Neuron (in vitro differentiated cells): ENCODE results near the gene FAM13A.
"Not testable (repeated sequence)": the region's sequence is repeated elsewhere in the genome, so short reads cannot be mapped to it uniquely, and the experiment has no call there.

ENCODE experiments used
- H2AFZ ChIP-seq: one replicate; pipeline ENCODE4 v1.6.1; 2013; ENCODE audit warnings: low read depth, mild to moderate bottlenecking, inconsistent platforms, low read length, moderate library complexity
- H3K27me3 ChIP-seq: one replicate; pipeline ENCODE4 v1.6.1; 2013; ENCODE audit warnings: low read length; ENCODE audit not compliant: insufficient read depth
- H3K36me3 ChIP-seq: one replicate; pipeline ENCODE4 v1.6.1; 2013; ENCODE audit warnings: low read length; ENCODE audit not compliant: insufficient read depth
- H3K4me1 ChIP-seq: one replicate; pipeline ENCODE4 v1.6.1; 2013; ENCODE audit warnings: low read length; ENCODE audit not compliant: insufficient read depth
- H3K4me3 ChIP-seq: 2 replicates; pipeline ENCODE4 v1.5.1; 2013; ENCODE audit warnings: mild to moderate bottlenecking, low read length, moderate library complexity
- H3K9me3 ChIP-seq: one replicate; pipeline ENCODE4 v1.6.1; 2013; ENCODE audit warnings: low read length

Gene FAM13A

DNA sequence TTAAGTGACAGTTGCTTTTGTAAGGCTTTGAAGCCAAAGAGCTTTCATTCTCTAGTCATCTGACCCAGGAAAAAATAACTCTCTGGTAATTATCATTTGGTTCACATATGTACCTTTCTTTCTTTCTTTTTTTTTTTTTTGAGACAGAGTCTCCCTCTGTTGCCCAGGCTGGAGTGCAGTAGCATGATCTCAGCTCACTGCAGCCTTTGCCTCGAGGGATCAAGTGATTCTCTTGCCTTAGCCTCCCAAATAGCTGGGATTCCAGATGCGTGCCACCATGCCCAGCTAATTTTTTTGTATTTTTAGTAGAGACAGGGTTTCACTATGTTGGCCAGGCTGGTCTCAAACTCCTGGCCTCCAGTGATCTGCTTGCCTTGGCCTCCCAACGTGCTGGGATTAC is 169.6 kb downstream of the FAM13A start:
- H3K9me3 ChIP-seq, H3K4me1 ChIP-seq, H3K27me3 ChIP-seq, H3K4me3 ChIP-seq, H3K36me3 ChIP-seq, H2AFZ ChIP-seq: not testable (repeated sequence)

DNA sequence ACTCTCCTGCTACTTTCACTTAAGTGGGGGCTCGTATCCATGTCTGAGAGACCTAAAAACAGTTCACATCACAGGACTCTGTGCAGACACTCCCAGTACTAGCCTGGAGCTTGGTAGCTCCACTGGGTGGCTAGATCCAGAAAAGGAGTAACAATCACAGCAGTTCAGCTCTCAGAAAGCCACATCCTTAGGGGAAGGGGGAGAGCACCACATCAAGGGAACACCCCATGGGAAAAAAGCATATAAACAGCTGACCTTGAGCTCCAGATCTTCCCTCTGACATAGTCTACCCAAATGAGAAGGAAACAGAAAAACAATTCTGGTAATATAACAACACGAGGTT is 175.8 kb downstream of the FAM13A start:
- no peaks in the 10 kb centered on the region for H3K4me1 ChIP-seq
- no peak overlapping the region for H3K4me3 ChIP-seq
- H3K27me3 ChIP-seq = no peaks in the 10 kb centered on the region
- H2AFZ ChIP-seq = no peak overlapping the region
- no peaks in the 10 kb centered on the region for H3K9me3 ChIP-seq
- H3K36me3 ChIP-seq = no peaks in the 10 kb centered on the region

GRCh38 chr4:88880501-88881226 is 176.3 kb downstream of the FAM13A start:
- Histone ChIP-seq H3K4me1 (no peaks in the 10 kb centered on the region), H3K4me3 (no peak overlapping the region), H2AFZ (no peak overlapping the region), H3K36me3 (no peaks in the 10 kb centered on the region), H3K27me3 (no peaks in the 10 kb centered on the region), H3K9me3 (no peaks in the 10 kb centered on the region)

DNA sequence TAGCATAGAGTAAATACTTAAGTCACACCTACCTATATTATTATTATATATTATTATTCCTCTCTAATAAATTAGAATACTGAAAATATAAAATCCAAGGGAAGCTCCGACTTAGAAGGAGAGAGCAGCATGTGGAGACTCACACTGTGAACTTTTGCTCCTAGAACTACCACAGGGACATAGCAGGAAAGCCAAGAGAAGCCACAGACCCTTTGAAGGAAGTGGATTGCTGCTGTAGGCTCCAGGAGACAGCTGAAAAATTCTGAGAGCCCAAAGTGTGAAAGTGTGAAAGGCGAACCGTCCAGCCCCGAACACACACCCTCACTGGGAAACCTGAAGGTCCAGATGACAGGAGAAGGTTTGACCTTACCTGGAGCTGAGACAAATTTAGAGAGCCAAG is 177.0 kb downstream of the FAM13A start:
- H3K4me1 ChIP-seq = no peaks in the 10 kb centered on the region

GRCh38 chr4:88878642-88879041 is 178.3 kb downstream of the FAM13A start:
- H3K4me1 ChIP-seq = no peaks in the 10 kb centered on the region
- no peaks in the 10 kb centered on the region for H3K36me3 ChIP-seq
- no peaks in the 10 kb centered on the region for H3K27me3 ChIP-seq
- no peaks in the 10 kb centered on the region for H3K9me3 ChIP-seq
- no peak overlapping the region for H2AFZ ChIP-seq
- no peak overlapping the region for H3K4me3 ChIP-seq

More for the DNA sequence above, 177.0 kb downstream of the FAM13A start:
- Histone ChIP-seq H3K27me3 (no peaks in the 10 kb centered on the region), H3K9me3 (no peaks in the 10 kb centered on the region), H3K36me3 (no peaks in the 10 kb centered on the region), H3K4me3 (no peak overlapping the region), H2AFZ (no peak overlapping the region)

- H3K4me3 ChIP-seq = no peak overlapping the region
- H3K4me1 ChIP-seq = no peaks in the 10 kb centered on the region
- H3K9me3 ChIP-seq = no peaks in the 10 kb centered on the region
- no peaks in the 10 kb centered on the region for H3K36me3 ChIP-seq
- no peak overlapping the region for H2AFZ ChIP-seq
- H3K27me3 ChIP-seq = no peaks in the 10 kb centered on the region
These were observed 186.6 kb downstream of the FAM13A start for GRCh38 chr4:88870428-88870827.

DNA sequence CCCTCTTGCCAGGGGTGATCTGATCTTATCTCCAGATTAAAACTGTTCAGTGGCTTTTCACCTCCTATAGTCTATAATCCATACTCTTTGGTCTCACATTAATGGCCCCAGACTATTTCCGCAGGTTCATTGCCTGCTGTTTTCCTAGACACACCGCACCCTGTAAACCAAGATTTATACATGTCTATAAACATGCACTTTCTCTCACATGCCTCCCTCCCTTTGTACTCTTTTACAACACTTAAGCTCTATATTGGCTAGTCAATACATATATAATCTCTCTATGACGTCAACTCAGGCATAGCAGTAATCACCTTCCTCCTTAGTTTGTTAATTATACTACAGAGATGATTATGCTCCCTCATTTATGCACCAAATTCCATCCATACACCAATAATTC is 188.5 kb downstream of the FAM13A start:
- H3K4me1 ChIP-seq = no peaks in the 10 kb centered on the region
- H3K9me3 ChIP-seq = no peaks in the 10 kb centered on the region
- no peaks in the 10 kb centered on the region for H3K27me3 ChIP-seq
- H3K4me3 ChIP-seq = no peak overlapping the region
- H2AFZ ChIP-seq = no peak overlapping the region
- no peaks in the 10 kb centered on the region for H3K36me3 ChIP-seq

DNA sequence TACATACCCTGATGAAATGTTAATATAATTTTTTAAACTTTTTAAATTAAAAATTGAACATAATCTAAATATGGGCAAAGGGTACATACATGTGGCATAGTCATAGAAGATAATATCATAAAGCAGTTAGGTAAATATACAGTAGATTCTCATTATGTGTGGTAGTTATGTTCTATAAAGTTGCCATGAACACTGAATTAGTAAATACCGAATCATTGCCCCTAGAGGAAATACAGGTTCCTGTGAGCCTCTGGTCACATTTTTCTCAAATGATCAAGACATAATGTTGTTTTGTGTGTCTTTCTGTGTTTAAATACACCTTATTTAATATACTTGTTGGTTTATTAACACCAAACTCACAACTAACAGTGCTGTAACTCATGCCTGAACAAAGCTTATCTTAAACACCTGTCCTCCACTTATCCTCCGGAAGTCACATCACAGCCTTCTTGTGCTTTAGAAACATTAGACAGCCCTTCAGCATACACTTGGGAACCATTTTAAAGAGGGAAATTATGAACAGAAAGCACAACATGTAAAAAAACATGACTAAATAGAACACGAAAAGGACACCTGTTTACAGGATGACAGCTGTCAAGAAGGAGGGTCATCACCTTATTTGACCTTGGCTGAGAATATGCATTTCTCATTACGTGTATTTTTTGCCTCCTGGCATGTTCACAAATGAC is 190.0 kb downstream of the FAM13A start:
- no peaks in the 10 kb centered on the region for H3K4me1 ChIP-seq

GRCh38 chr4:88865466-88865865 is 191.5 kb downstream of the FAM13A start:
- no peak overlapping the region for H3K4me3 ChIP-seq
- no peaks in the 10 kb centered on the region for H3K4me1 ChIP-seq
- no peaks in the 10 kb centered on the region for H3K9me3 ChIP-seq
- H3K27me3 ChIP-seq = no peaks in the 10 kb centered on the region
- no peaks in the 10 kb centered on the region for H3K36me3 ChIP-seq
- H2AFZ ChIP-seq = no peak overlapping the region

More for the DNA sequence above, 190.0 kb downstream of the FAM13A start:
- no peaks in the 10 kb centered on the region for H3K27me3 ChIP-seq
- H3K4me3 ChIP-seq = no peak overlapping the region
- H3K36me3 ChIP-seq = no peaks in the 10 kb centered on the region
- no peaks in the 10 kb centered on the region for H3K9me3 ChIP-seq
- H2AFZ ChIP-seq = no peak overlapping the region

DNA sequence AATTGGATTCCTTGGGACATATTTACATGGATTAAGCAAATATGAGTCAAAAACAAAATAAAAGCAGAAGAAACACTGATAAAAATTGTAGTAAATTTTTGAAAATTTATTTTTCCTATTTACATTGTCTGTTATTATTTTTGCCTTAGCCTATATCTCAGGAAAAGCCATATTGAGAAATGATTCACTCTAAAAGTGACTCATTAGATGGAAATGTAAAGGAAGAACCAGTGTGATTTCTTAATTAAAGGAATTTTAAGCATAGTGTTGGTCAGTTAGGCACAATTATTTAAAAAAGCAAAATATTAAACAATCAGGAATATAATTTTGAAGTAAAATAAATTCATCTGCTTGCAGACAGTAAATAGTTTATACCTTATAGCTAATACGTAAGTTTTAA is 191.9 kb downstream of the FAM13A start:
- no peak overlapping the region for H3K4me3 ChIP-seq
- no peaks in the 10 kb centered on the region for H3K4me1 ChIP-seq
- H3K36me3 ChIP-seq = no peaks in the 10 kb centered on the region
- H3K9me3 ChIP-seq = no peaks in the 10 kb centered on the region
- no peak overlapping the region for H2AFZ ChIP-seq
- no peaks in the 10 kb centered on the region for H3K27me3 ChIP-seq

- Histone ChIP-seq H3K36me3 (no peaks in the 10 kb centered on the region), H3K4me1 (no peaks in the 10 kb centered on the region), H2AFZ (no peak overlapping the region), H3K27me3 (no peaks in the 10 kb centered on the region), H3K4me3 (no peak overlapping the region), H3K9me3 (no peaks in the 10 kb centered on the region)
These were observed 196.4 kb downstream of the FAM13A start for GRCh38 chr4:88860586-88860985.

GRCh38 chr4:88859191-88859812 is 197.7 kb downstream of the FAM13A start:
- H3K4me3 ChIP-seq = no peak overlapping the region
- H3K4me1 ChIP-seq = no peaks in the 10 kb centered on the region
- no peak overlapping the region for H2AFZ ChIP-seq
- no peaks in the 10 kb centered on the region for H3K9me3 ChIP-seq
- H3K36me3 ChIP-seq = no peaks in the 10 kb centered on the region
- no peaks in the 10 kb centered on the region for H3K27me3 ChIP-seq

DNA sequence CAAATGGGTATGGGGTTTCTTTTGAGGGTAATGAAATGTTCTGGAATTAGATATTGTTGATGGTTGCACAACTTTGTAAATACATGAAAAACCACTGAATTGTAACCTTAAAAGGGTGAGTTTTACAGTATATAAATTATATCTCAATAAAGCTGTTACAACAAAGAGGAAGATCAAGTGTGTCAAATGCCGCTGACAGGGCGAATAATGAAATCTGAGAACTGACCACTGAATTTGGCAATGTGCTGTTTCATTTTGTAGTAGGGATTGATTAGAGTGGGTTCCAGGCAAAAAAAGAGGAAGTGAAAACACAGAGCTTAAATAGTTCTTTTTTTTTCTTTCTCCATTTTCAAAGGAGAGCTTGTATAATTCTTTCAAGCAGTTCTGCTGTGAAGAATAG is 198.2 kb downstream of the FAM13A start:
- H3K36me3 ChIP-seq = no peaks in the 10 kb centered on the region
- H3K9me3 ChIP-seq = no peaks in the 10 kb centered on the region
- H3K4me3 ChIP-seq = no peak overlapping the region
- H3K27me3 ChIP-seq = no peaks in the 10 kb centered on the region
- no peak overlapping the region for H2AFZ ChIP-seq
- no peaks in the 10 kb centered on the region for H3K4me1 ChIP-seq
